HepG2 (cell line): ENCODE measurements around the gene LTK. TPM values are rescaled to one million over a fixed set of nuclear protein-coding genes. Genes with fewer than 3 reads are reported as not detected.

ENCODE experiments used
- ATAC-seq: fragments of 200-7000 bp; cut with Tn5 transposase; 3 replicates; pipeline ENCODE4 v1.9.1; 2020; ENCODE audit warnings: mild to moderate bottlenecking, moderate library complexity
- BruUV-seq: library from RNA; stranded (reverse); fragments of 400-500 nt; replicated peaks from 2 replicates; lab custom pipeline; 2021; lab: Mats Ljungman, UMichigan
- CTCF ChIA-PET: fragments of 300-600 bp; formaldehyde crosslinking; extraction: SDS; loops from one replicate; lab custom pipeline; 2021; ENCODE audit warnings: low total read pairs, inconsistent platforms, low intra/inter-chr PET ratio; lab: Yijun Ruan, JAX
- POLR2A ChIA-PET: fragments of 350-600 bp; sonication (Branson Sonifier 250); formaldehyde crosslinking; loops from one replicate; lab custom pipeline; 2020; ENCODE audit warnings: antibody characterized with exemption, inconsistent platforms; lab: Yijun Ruan, JAX
- DNase-seq: peaks from one replicate; pipeline ENCODE4 v3.0.0-alpha.2; 2015; ENCODE audit warnings: low spot score
- FAIRE-seq: peaks from 3 replicates; lab custom pipeline; 2011; peaks lifted over from hg19 to GRCh38; lab: Jason Lieb, UNC
- H2AFZ ChIP-seq: one replicate; pipeline ENCODE4 v1.6.1; 2011; ENCODE audit warnings: low read length, inconsistent platforms
- H3K27ac ChIP-seq: fragments of 300-600 bp; 3 replicates; pipeline ENCODE4 v1.8.0; 2011; ENCODE audit warnings: mixed run types, mild to moderate bottlenecking, mixed read lengths, low read length, inconsistent platforms; ENCODE audit not compliant: insufficient read depth; ENCODE audit errors: extremely low read length
- H3K27me3 ChIP-seq, 2 experiments: fragments of 200-600 bp in 1 of 2; 2 replicates in 1 of 2; 3 replicates in 1 of 2; pipeline versions ENCODE4 v1.6.0 to v1.8.0; 2011; ENCODE audit warnings: low read length in 2 of 2, mild to moderate bottlenecking in 2 of 2, moderate library complexity in 2 of 2, inconsistent platforms in 1 of 2; ENCODE audit not compliant: insufficient read depth in 2 of 2, control insufficient read depth in 1 of 2
- H3K36me3 ChIP-seq, 2 experiments: fragments of 200-600 bp in 1 of 2; replicated peaks in 1 of 2; 2 replicates in 1 of 2; 3 replicates in 1 of 2; pipeline versions ENCODE4 v1.5.1 to v1.8.0; 2011; ENCODE audit warnings: low read length in 2 of 2, inconsistent platforms in 1 of 2; ENCODE audit not compliant: insufficient read depth in 2 of 2, control insufficient read depth in 1 of 2
- H3K4me1 ChIP-seq: 2 replicates; pipeline ENCODE4 v1.5.1; 2012; ENCODE audit warnings: low read length, inconsistent platforms; ENCODE audit not compliant: insufficient read depth
- H3K4me2 ChIP-seq: 2 replicates; pipeline ENCODE4 v1.6.0; 2011; ENCODE audit warnings: low read depth, low read length, inconsistent platforms
- H3K4me3 ChIP-seq, 3 experiments: fragments of 200-600 bp in 1 of 3; sonication (generic), shearing (Covaris generic) in 1 of 3; replicated peaks in 1 of 3; 2 replicates each; pipeline ENCODE4 v1.5.1; 2011 to 2016; ENCODE audit warnings: low read length in 3 of 3, inconsistent platforms in 2 of 3, low read depth in 2 of 3, mild to moderate bottlenecking in 2 of 3, control low read depth in 1 of 3, mixed read lengths in 1 of 3; ENCODE audit not compliant: insufficient read depth in 1 of 3
- H3K79me2 ChIP-seq: one replicate; pipeline ENCODE4 v1.6.1; 2011; ENCODE audit warnings: low read length, inconsistent platforms; ENCODE audit not compliant: insufficient read depth
- H3K9ac ChIP-seq: 2 replicates; pipeline ENCODE4 v1.6.0; 2011; ENCODE audit warnings: mild to moderate bottlenecking, low read depth, low read length, inconsistent platforms; ENCODE audit not compliant: insufficient read depth
- H3K9me3 ChIP-seq: 2 replicates; pipeline ENCODE4 v1.5.1; 2012; ENCODE audit warnings: mild to moderate bottlenecking, low read length
- H4K20me1 ChIP-seq: 2 replicates; pipeline ENCODE4 v1.6.0; 2011; ENCODE audit warnings: inconsistent platforms, mild to moderate bottlenecking, low read length, moderate library complexity; ENCODE audit not compliant: insufficient read depth
- DMAP1 ChIP-seq: IDR thresholded peaks from 2 replicates; pipeline ENCODE4 v1.6.1; 2016
- ZBTB3 ChIP-seq: sonication (generic); formaldehyde crosslinking; IDR thresholded peaks from 2 replicates; pipeline ENCODE4 v1.4.0; 2020; ENCODE audit warnings: low read depth, mild to moderate bottlenecking, moderate library complexity, missing genetic modification reagents, borderline replicate concordance
- ZSCAN22 ChIP-seq: sonication (generic); formaldehyde crosslinking; IDR thresholded peaks from 2 replicates; pipeline ENCODE4 v1.4.0; 2020; ENCODE audit warnings: mild to moderate bottlenecking, missing genetic modification reagents
- ZSCAN31 ChIP-seq: sonication (generic); formaldehyde crosslinking; IDR thresholded peaks from 2 replicates; pipeline ENCODE4 v1.5.0; 2020; ENCODE audit warnings: low read depth, mild to moderate bottlenecking, missing genetic modification reagents
- WGBS: methylation state at CpG from one replicate; pipeline ENCODE4 v1.1.6; 2017; ENCODE audit warnings: low lambda C conversion rate; 5-methylcytosine and 5-hydroxymethylcytosine counted together
- in situ Hi-C: cut with HindIII; loops from 2 replicates; pipeline ENCODE4 v1.10.0; 2017; ENCODE audit warnings: low pct_unique_long_range_greater_than_20kb; ENCODE audit not compliant: extremely low pct_ligation_motif_present
- intact Hi-C: fragments of 100-400 bp; cut with micrococcal nuclease; formaldehyde crosslinking; loops from one replicate; pipeline ENCODE4 v1.10.0; 2022; ENCODE audit not compliant: unreplicated experiment
- polyA plus RNA-seq, 8 experiments: library from polyadenylated mRNA; depleted of rRNA in 3 of 8; stranded (reverse) in 7 of 8; unstranded in 1 of 8; fragments of >200 nt; fragmentation: Illumina TruSeq in 4 of 8; extraction: Trizol in 4 of 8; gene quantifications; 2 replicates each; pipeline versions ENCODE4 v1.2.1 to v1.2.3, GENCODE V29; 2011 to 2016; ENCODE audit warnings: low read depth in 4 of 8, missing spikeins in 1 of 8, mixed read lengths in 1 of 8; ENCODE audit not compliant: insufficient read depth in 1 of 8
- total RNA-seq, 5 experiments: library from RNA; depleted of rRNA; stranded (reverse); fragments of >200 nt; fragmentation: Illumina TruSeq; extraction: Trizol; gene quantifications; 2 replicates each; pipeline ENCODE4 v1.2.3, GENCODE V29; 2016; ENCODE audit warnings: low read depth in 1 of 5
- TF ChIP-seq, protein P1 (sequence below): sonication (generic); formaldehyde crosslinking; IDR thresholded peaks from 2 replicates; pipeline ENCODE4 v1.5.1; 2020; ENCODE audit warnings: mild to moderate bottlenecking, missing genetic modification reagents, borderline replicate concordance

Gene LTK
- total and polyA plus RNA-seq, 2 of the 13 experiments (the other 11 are each of a cell fraction or from before 2014, with no cell fraction given), result 0.01 TPM; not detected in 1

GRCh38 chr15:41476416-41477048, 37.1 kb downstream of the LTK start:
- 96% methylated on average over 5 of the region's 5 CpGs for WGBS
- no peak overlapping the region for H3K4me2 ChIP-seq
- no peak overlapping the region for H3K4me3 ChIP-seq
- in situ Hi-C loops (no loop called here), intact Hi-C loops (no loop called here)
- FAIRE-seq, result no peak
- ChIA-PET CTCF (no interaction called here), POLR2A (interaction anchor here (4.6 kb wide), 1 partner anchor 17 kb away, joined by 15 read pairs; the partner anchor contains the start of gene ITPKA)
- TF ChIP-seq ZSCAN31 (CRISPR knock-in tag) (no peak), ZBTB3 (no peak), ZSCAN22 (no peak), DMAP1 (CRISPR knock-in tag) (no peak)
- TF ChIP-seq, protein P1, sequence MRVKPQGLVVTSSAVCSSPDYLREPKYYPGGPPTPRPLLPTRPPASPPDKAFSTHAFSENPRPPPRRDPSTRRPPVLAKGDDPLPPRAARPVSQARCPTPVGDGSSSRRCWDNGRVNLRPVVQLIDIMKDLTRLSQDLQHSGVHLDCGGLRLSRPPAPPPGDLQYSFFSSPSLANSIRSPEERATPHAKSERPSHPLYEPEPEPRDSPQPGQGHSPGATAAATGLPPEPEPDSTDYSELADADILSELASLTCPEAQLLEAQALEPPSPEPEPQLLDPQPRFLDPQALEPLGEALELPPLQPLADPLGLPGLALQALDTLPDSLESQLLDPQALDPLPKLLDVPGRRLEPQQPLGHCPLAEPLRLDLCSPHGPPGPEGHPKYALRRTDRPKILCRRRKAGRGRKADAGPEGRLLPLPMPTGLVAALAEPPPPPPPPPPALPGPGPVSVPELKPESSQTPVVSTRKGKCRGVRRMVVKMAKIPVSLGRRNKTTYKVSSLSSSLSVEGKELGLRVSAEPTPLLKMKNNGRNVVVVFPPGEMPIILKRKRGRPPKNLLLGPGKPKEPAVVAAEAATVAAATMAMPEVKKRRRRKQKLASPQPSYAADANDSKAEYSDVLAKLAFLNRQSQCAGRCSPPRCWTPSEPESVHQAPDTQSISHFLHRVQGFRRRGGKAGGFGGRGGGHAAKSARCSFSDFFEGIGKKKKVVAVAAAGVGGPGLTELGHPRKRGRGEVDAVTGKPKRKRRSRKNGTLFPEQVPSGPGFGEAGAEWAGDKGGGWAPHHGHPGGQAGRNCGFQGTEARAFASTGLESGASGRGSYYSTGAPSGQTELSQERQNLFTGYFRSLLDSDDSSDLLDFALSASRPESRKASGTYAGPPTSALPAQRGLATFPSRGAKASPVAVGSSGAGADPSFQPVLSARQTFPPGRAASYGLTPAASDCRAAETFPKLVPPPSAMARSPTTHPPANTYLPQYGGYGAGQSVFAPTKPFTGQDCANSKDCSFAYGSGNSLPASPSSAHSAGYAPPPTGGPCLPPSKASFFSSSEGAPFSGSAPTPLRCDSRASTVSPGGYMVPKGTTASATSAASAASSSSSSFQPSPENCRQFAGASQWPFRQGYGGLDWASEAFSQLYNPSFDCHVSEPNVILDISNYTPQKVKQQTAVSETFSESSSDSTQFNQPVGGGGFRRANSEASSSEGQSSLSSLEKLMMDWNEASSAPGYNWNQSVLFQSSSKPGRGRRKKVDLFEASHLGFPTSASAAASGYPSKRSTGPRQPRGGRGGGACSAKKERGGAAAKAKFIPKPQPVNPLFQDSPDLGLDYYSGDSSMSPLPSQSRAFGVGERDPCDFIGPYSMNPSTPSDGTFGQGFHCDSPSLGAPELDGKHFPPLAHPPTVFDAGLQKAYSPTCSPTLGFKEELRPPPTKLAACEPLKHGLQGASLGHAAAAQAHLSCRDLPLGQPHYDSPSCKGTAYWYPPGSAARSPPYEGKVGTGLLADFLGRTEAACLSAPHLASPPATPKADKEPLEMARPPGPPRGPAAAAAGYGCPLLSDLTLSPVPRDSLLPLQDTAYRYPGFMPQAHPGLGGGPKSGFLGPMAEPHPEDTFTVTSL, result no peak
- H4K20me1 ChIP-seq, result no peaks in the 10 kb centered on the region
- H3K9me3 ChIP-seq, result no peaks in the 10 kb centered on the region
- no peak overlapping the region for H3K9ac ChIP-seq
- DNase-seq, result no peak
- H3K36me3 ChIP-seq, result peaks cover 26 to 67% of the 10 kb centered on the region in 2 experiments
- peaks cover 7% of the 10 kb centered on the region; the same call in 1 of the 2 replicates for H3K4me1 ChIP-seq
- H3K79me2 ChIP-seq, result no peaks in the 10 kb centered on the region
- H2AFZ ChIP-seq, result no peak overlapping the region
- H3K27me3 ChIP-seq, result no peaks in the 10 kb centered on the region
- peak; percentile 27; the same call in 2 of the 3 replicates for ATAC-seq
- H3K27ac ChIP-seq, result no peak overlapping the region
- no TSS peak for BruUV-seq
